Endothelial cell of umbilical vein (primary cell): ENCODE results near the gene ADNP. TPM values are rescaled to one million over a fixed set of nuclear protein-coding genes. Genes with fewer than 3 reads are reported as not detected.

Source experiments
- BruUV-seq: library from RNA; stranded (reverse); fragments of 400-500 nt; replicated peaks from 2 replicates; lab custom pipeline; 2021; lab: Mats Ljungman, UMichigan
- CTCF ChIA-PET: fragments of 300-600, 350-600 bp; sonication (Branson Sonifier 250); formaldehyde crosslinking; loops from one replicate; lab custom pipeline; 2021; ENCODE audit warnings: antibody characterized with exemption, inconsistent platforms; lab: Charles Lee
- POLR2A ChIA-PET: fragments of 300-600, 350-600 bp; sonication (Branson Sonifier 250); formaldehyde crosslinking; loops from one replicate; lab custom pipeline; 2021; ENCODE audit warnings: antibody characterized with exemption, inconsistent platforms; lab: Charles Lee
- DNase-seq: peaks from one replicate; pipeline ENCODE4 v3.0.0-alpha.2; 2011; ENCODE audit warnings: low read depth, low spot score
- FAIRE-seq: peaks from 2 replicates; lab custom pipeline; 2011; peaks lifted over from hg19 to GRCh38; lab: Jason Lieb, UNC
- H2AFZ ChIP-seq: 2 replicates; pipeline ENCODE4 v1.6.0; 2012; ENCODE audit warnings: low read depth, low read length, control low read depth, inconsistent platforms
- H3K27ac ChIP-seq: 2 replicates; pipeline ENCODE4 v1.5.1; 2011; ENCODE audit warnings: low read depth, mild to moderate bottlenecking, control low read depth, low read length, moderate library complexity; ENCODE audit not compliant: insufficient read depth
- H3K27me3 ChIP-seq, 2 experiments: 2 replicates each; pipeline versions ENCODE4 v1.6.0 to v1.6.1; 2011; ENCODE audit warnings: low read length in 2 of 2, mixed read lengths in 1 of 2; ENCODE audit not compliant: control insufficient read depth in 2 of 2, insufficient read depth in 2 of 2
- H3K36me3 ChIP-seq, 2 experiments: 2 replicates in 1 of 2; 3 replicates in 1 of 2; pipeline ENCODE4 v1.5.1; 2011; ENCODE audit warnings: low read length in 2 of 2, mild to moderate bottlenecking in 1 of 2, moderate library complexity in 1 of 2; ENCODE audit not compliant: control insufficient read depth in 2 of 2, insufficient read depth in 2 of 2; ENCODE audit errors: extremely low read depth in 1 of 2
- H3K4me1 ChIP-seq: 3 replicates; pipeline ENCODE4 v1.5.1; 2011; ENCODE audit warnings: mild to moderate bottlenecking, low read length; ENCODE audit not compliant: control insufficient read depth, insufficient read depth; ENCODE audit errors: extremely low read depth
- H3K4me2 ChIP-seq: 2 replicates; pipeline ENCODE4 v1.6.1; 2011; ENCODE audit warnings: low read length, control low read depth, mixed read lengths; ENCODE audit not compliant: insufficient read depth
- H3K4me3 ChIP-seq, 3 experiments: fragments of 200-600 bp in 1 of 3; sonication (generic), shearing (Covaris generic) in 1 of 3; replicated peaks in 1 of 3; 2 replicates each; pipeline ENCODE4 v1.5.1; 2011 to 2016; ENCODE audit warnings: control low read depth in 3 of 3, low read length in 3 of 3, mild to moderate bottlenecking in 2 of 3, inconsistent platforms in 1 of 3, low read depth in 1 of 3, moderate library complexity in 1 of 3; ENCODE audit not compliant: insufficient read depth in 1 of 3
- H3K79me2 ChIP-seq: 2 replicates; pipeline ENCODE4 v1.6.0; 2012; ENCODE audit warnings: low read length, inconsistent platforms; ENCODE audit not compliant: control insufficient read depth, insufficient read depth
- H3K9ac ChIP-seq: replicated peaks from 2 replicates; pipeline ENCODE3; 2011; ENCODE audit warnings: low read length, control low read depth; ENCODE audit not compliant: insufficient read depth; ENCODE audit errors: extremely low read depth
- H3K9me1 ChIP-seq: replicated peaks from 3 replicates; pipeline ENCODE4 v1.6.0; 2011; ENCODE audit warnings: mild to moderate bottlenecking, low read length; ENCODE audit not compliant: control insufficient read depth, insufficient read depth; ENCODE audit errors: extremely low read depth
- H3K9me3 ChIP-seq: replicated peaks from 2 replicates; pipeline ENCODE4 v1.5.1; 2012; ENCODE audit warnings: low read length, inconsistent platforms; ENCODE audit not compliant: control insufficient read depth, insufficient read depth
- H4K20me1 ChIP-seq: replicated peaks from 2 replicates; pipeline ENCODE3; 2011; ENCODE audit warnings: mild to moderate bottlenecking, low read length; ENCODE audit not compliant: control insufficient read depth, insufficient read depth; ENCODE audit errors: extremely low read depth
- CTCF ChIP-seq, 2 donors: IDR thresholded peaks; 1 replicate in 1 of 2; 2 replicates in 1 of 2; pipeline ENCODE4 v1.5.1; 2011; ENCODE audit warnings: low read length in 2 of 2, mild to moderate bottlenecking in 2 of 2, moderate library complexity in 2 of 2, control low read depth in 1 of 2, inconsistent platforms in 1 of 2, low read depth in 1 of 2; ENCODE audit not compliant: insufficient read depth in 1 of 2; ENCODE audit errors: extremely low read depth in 1 of 2
- EZH2 ChIP-seq: IDR thresholded peaks from 2 replicates; pipeline ENCODE4 v1.6.1; 2012; ENCODE audit warnings: borderline replicate concordance, low read depth, mild to moderate bottlenecking, moderate library complexity, low read length, inconsistent platforms; ENCODE audit not compliant: severe bottlenecking
- FOS ChIP-seq: IDR thresholded peaks from 2 replicates; pipeline ENCODE4 v1.6.1; 2011; ENCODE audit warnings: mild to moderate bottlenecking, low read length, moderate library complexity, borderline replicate concordance; ENCODE audit not compliant: insufficient read depth
- GATA2 ChIP-seq: IDR thresholded peaks from 2 replicates; pipeline ENCODE4 v1.7.0; 2011; ENCODE audit warnings: low read depth, mild to moderate bottlenecking, moderate library complexity, mixed read lengths, low read length; ENCODE audit not compliant: insufficient read length, insufficient read depth
- JUN ChIP-seq: IDR thresholded peaks from 2 replicates; pipeline ENCODE4 v1.6.1; 2011; ENCODE audit warnings: borderline replicate concordance, low read depth; ENCODE audit not compliant: insufficient read length, insufficient read depth
- MAX ChIP-seq: IDR thresholded peaks from 2 replicates; pipeline ENCODE4 v1.6.1; 2011; ENCODE audit not compliant: insufficient read depth, insufficient read length
- MYC ChIP-seq: IDR thresholded peaks from one replicate; pipeline ENCODE4 v1.6.1; 2011; ENCODE audit warnings: mild to moderate bottlenecking, low read depth, low read length
- POLR2A ChIP-seq: IDR thresholded peaks from 2 replicates; pipeline ENCODE4 v1.6.1; 2012; ENCODE audit warnings: low read depth, mild to moderate bottlenecking, control low read depth, low read length
- POLR2AphosphoS5 ChIP-seq: IDR thresholded peaks from 2 replicates; pipeline ENCODE4 v1.6.1; 2012; ENCODE audit warnings: low read depth, mild to moderate bottlenecking, control low read depth, low read length, moderate library complexity; ENCODE audit not compliant: insufficient read depth
- dilution Hi-C: fragments of 300-500 bp; cut with MboI; formaldehyde crosslinking; loops from one replicate; pipeline ENCODE4 v1.15.0; 2019; ENCODE audit warnings: low sequenced_read_pairs; ENCODE audit not compliant: extremely low pct_ligation_motif_present
- intact Hi-C: fragments of 100-400 bp; cut with micrococcal nuclease; formaldehyde crosslinking; loops from one replicate; pipeline ENCODE4 v1.10.0; 2022
- polyA plus RNA-seq, 4 experiments: library from polyadenylated mRNA; depleted of rRNA in 3 of 4; stranded (reverse) in 3 of 4; unstranded in 1 of 4; fragments of >200 nt; gene quantifications; 2 replicates each; pipeline versions ENCODE4 v1.2.1 to v1.2.3, GENCODE V29; 2011 to 2012; ENCODE audit warnings: missing spikeins in 1 of 4
- total RNA-seq: library from RNA; stranded (reverse); gene quantifications from 2 replicates; pipeline ENCODE4 v1.2.3, GENCODE V29; 2021

Gene ADNP
- total and polyA plus RNA-seq, 2 donors (not counting 3 experiments of a cell fraction or from before 2014, with no cell fraction given) = 17.8 to 66.0 TPM

- no peaks in the 10 kb centered on the region for H3K27me3 ChIP-seq
- BruUV-seq = no TSS peak
- H3K4me2 ChIP-seq = no peak overlapping the region
- TF ChIP-seq MYC (no peak), JUN (no peak), POLR2A (no peak), CTCF (IDR thresholded peaks at IDR 0.05; ENCODE audit: extremely low read depth in 1 of 2, insufficient read depth in 1 of 2, low read depth in 1 of 2, low read length in 2 of 2) (no peak), EZH2 (no peak), FOS (no peak), GATA2 (no peak), MAX (no peak), POLR2AphosphoS5 (no peak)
- H3K4me3 ChIP-seq = no peak overlapping the region
- intact Hi-C loops = no loop called here
- no peaks in the 10 kb centered on the region for H4K20me1 ChIP-seq
- H3K4me1 ChIP-seq = peaks cover 5% of the 10 kb centered on the region
- H3K79me2 ChIP-seq = no peaks in the 10 kb centered on the region
- no peak overlapping the region for H2AFZ ChIP-seq
- ChIA-PET CTCF (interaction anchor here (1.5 kb wide), 1 partner anchor 52 kb away, joined by 6 read pairs; no protein-coding TSS in a partner anchor), POLR2A (interaction anchor here (0.7 kb wide), 1 partner anchor 24 kb away, joined by 8 read pairs; no protein-coding TSS in a partner anchor)
- no peaks in the 10 kb centered on the region for H3K36me3 ChIP-seq
- H3K27ac ChIP-seq = no peak overlapping the region
- DNase-seq = no peak
- no peak overlapping the region for H3K9ac ChIP-seq
- H3K9me1 ChIP-seq = no peaks in the 10 kb centered on the region
- dilution Hi-C loops = no loop called here
- no peak for FAIRE-seq
- H3K9me3 ChIP-seq = no peaks in the 10 kb centered on the region
These were observed 85.5 kb downstream of the ADNP start for GRCh38 chr20:50845566-50846215.
